ENCODE data around the gene FANK1. TPM values are rescaled to one million over a fixed set of nuclear protein-coding genes. Genes with fewer than 3 reads are reported as not detected.

FANK1 gene
- total RNA-seq, 1 donor, result 8.3 TPM

DNA sequence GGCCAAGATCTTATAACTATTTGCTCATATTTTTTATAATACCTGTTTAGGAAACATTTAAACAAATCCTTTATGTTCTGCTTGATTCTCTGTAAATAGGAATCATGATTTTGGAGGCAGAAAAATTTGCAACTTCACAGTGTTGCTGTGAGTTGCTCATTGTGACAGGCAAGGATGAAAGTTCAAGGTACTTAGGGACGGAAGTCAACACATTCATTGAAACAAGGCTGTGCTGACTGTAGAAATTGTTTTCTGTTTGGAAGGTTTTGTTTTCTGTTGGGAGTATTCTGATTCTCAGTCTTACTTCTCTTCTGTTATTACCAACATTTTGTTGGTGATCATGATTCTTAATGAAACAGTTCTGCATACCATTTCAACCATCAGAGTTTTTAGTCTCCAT, 54.9 kb downstream of the FANK1 start:
- TF ChIP-seq, protein P1, sequence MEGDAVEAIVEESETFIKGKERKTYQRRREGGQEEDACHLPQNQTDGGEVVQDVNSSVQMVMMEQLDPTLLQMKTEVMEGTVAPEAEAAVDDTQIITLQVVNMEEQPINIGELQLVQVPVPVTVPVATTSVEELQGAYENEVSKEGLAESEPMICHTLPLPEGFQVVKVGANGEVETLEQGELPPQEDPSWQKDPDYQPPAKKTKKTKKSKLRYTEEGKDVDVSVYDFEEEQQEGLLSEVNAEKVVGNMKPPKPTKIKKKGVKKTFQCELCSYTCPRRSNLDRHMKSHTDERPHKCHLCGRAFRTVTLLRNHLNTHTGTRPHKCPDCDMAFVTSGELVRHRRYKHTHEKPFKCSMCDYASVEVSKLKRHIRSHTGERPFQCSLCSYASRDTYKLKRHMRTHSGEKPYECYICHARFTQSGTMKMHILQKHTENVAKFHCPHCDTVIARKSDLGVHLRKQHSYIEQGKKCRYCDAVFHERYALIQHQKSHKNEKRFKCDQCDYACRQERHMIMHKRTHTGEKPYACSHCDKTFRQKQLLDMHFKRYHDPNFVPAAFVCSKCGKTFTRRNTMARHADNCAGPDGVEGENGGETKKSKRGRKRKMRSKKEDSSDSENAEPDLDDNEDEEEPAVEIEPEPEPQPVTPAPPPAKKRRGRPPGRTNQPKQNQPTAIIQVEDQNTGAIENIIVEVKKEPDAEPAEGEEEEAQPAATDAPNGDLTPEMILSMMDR (IDR thresholded peaks at IDR 0.05; ENCODE audit: extremely low read depth, low read depth, low read length), result no peak
- H3K27me3 ChIP-seq (ENCODE audit: insufficient read depth, low read length), result no peaks in the 10 kb centered on the region

GRCh38 chr10:125953778-125954385, 57.5 kb downstream of the FANK1 start:
- H3K4me1 ChIP-seq (ENCODE audit: insufficient read depth, low read length), result no peaks in the 10 kb centered on the region
- no peak overlapping the region for H2AFZ ChIP-seq (ENCODE audit: low read length)
- DNase-seq (ENCODE audit: insufficient read length, low spot score, missing footprints), result no peak
- no peak overlapping the region for H3K4me3 ChIP-seq (ENCODE audit: insufficient read depth, low read length)
- H4K20me1 ChIP-seq (ENCODE audit: insufficient read depth, low read length), result no peaks in the 10 kb centered on the region
- H3K79me2 ChIP-seq (ENCODE audit: insufficient read depth, low read length), result no peaks in the 10 kb centered on the region
- peaks cover 9% of the 10 kb centered on the region for H3K9me3 ChIP-seq (ENCODE audit: low read depth, low read length)
- H3K27me3 ChIP-seq (ENCODE audit: insufficient read depth, low read length), result no peaks in the 10 kb centered on the region
- H3K27ac ChIP-seq (ENCODE audit: low read depth, low read length), result no peak overlapping the region
- TF ChIP-seq, protein P1 (IDR thresholded peaks at IDR 0.05; ENCODE audit: extremely low read depth, low read depth, low read length), result no peak
- H3K4me2 ChIP-seq (ENCODE audit: insufficient read depth, low read length), result no peak overlapping the region
- H3K36me3 ChIP-seq (ENCODE audit: insufficient read depth, low read length), result no peaks in the 10 kb centered on the region

More for the DNA sequence above, 54.9 kb downstream of the FANK1 start:
- no peaks in the 10 kb centered on the region for H3K36me3 ChIP-seq (ENCODE audit: insufficient read depth, low read length)
- no peaks in the 10 kb centered on the region for H3K4me1 ChIP-seq (ENCODE audit: insufficient read depth, low read length)
- no peak overlapping the region for H3K4me2 ChIP-seq (ENCODE audit: insufficient read depth, low read length)
- no peaks in the 10 kb centered on the region for H4K20me1 ChIP-seq (ENCODE audit: insufficient read depth, low read length)
- no peaks in the 10 kb centered on the region for H3K79me2 ChIP-seq (ENCODE audit: insufficient read depth, low read length)
- H3K4me3 ChIP-seq (ENCODE audit: insufficient read depth, low read length), result no peak overlapping the region
- no peak for DNase-seq (ENCODE audit: insufficient read length, low spot score, missing footprints)
- H2AFZ ChIP-seq (ENCODE audit: low read length), result no peak overlapping the region
- peaks cover 9% of the 10 kb centered on the region for H3K9me3 ChIP-seq (ENCODE audit: low read depth, low read length)
- H3K27ac ChIP-seq (ENCODE audit: low read depth, low read length), result no peak overlapping the region

DNA sequence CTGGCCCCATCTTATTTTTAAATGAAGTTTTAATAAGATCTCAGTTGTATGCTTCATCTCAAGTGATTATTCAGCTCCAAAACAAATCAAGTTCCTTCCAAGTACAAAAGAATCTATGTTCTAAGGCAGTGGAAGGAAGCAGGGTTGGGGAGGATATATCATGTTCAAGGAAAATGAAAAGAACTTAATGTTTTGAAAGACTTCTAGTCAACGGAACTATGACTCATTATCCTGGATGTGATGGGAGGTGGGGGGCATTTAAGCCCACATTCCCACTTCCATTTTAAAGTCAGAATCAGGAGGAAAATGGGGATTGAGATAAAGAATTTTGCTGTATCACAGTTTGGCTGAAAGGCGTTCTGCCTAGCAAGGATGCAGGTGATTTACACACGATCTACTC, 59.4 kb downstream of the FANK1 start:
- Histone ChIP-seq H4K20me1 (ENCODE audit: insufficient read depth, low read length) (no peaks in the 10 kb centered on the region), H2AFZ (ENCODE audit: low read length) (no peak overlapping the region), H3K27ac (ENCODE audit: low read depth, low read length) (no peak overlapping the region), H3K79me2 (ENCODE audit: insufficient read depth, low read length) (no peaks in the 10 kb centered on the region), H3K27me3 (ENCODE audit: insufficient read depth, low read length) (no peaks in the 10 kb centered on the region), H3K4me3 (ENCODE audit: insufficient read depth, low read length) (no peak overlapping the region), H3K4me1 (ENCODE audit: insufficient read depth, low read length) (no peaks in the 10 kb centered on the region), H3K36me3 (ENCODE audit: insufficient read depth, low read length) (no peaks in the 10 kb centered on the region), H3K4me2 (ENCODE audit: insufficient read depth, low read length) (no peak overlapping the region), H3K9me3 (ENCODE audit: low read depth, low read length) (peaks cover 9% of the 10 kb centered on the region)
- TF ChIP-seq, protein P1 (IDR thresholded peaks at IDR 0.05; ENCODE audit: extremely low read depth, low read depth, low read length), result no peak
- no peak for DNase-seq (ENCODE audit: insufficient read length, low spot score, missing footprints)

GRCh38 chr10:125961743-125962142, 65.4 kb downstream of the FANK1 start:
- H3K4me1 ChIP-seq (ENCODE audit: insufficient read depth, low read length), result no peaks in the 10 kb centered on the region
- H3K4me2 ChIP-seq (ENCODE audit: insufficient read depth, low read length), result no peak overlapping the region
- no peak overlapping the region for H2AFZ ChIP-seq (ENCODE audit: low read length)
- H3K27me3 ChIP-seq (ENCODE audit: insufficient read depth, low read length), result peaks cover 8% of the 10 kb centered on the region
- H3K79me2 ChIP-seq (ENCODE audit: insufficient read depth, low read length), result no peaks in the 10 kb centered on the region
- H3K4me3 ChIP-seq (ENCODE audit: insufficient read depth, low read length), result no peak overlapping the region
- no peak overlapping the region for H3K27ac ChIP-seq (ENCODE audit: low read depth, low read length)
- TF ChIP-seq, protein P1 (IDR thresholded peaks at IDR 0.05; ENCODE audit: extremely low read depth, low read depth, low read length), result no peak
- no peaks in the 10 kb centered on the region for H4K20me1 ChIP-seq (ENCODE audit: insufficient read depth, low read length)
- no peaks in the 10 kb centered on the region for H3K36me3 ChIP-seq (ENCODE audit: insufficient read depth, low read length)
- H3K9me3 ChIP-seq (ENCODE audit: low read depth, low read length), result no peaks in the 10 kb centered on the region
- no peak for DNase-seq (ENCODE audit: insufficient read length, low spot score, missing footprints)

Data from osteoblast (primary cell).